ENCODE results near the gene SAP30BP. TPM values are rescaled to one million over a fixed set of nuclear protein-coding genes. Genes with fewer than 3 reads are reported as not detected.

Gene SAP30BP
- total and polyA plus RNA-seq, 10 of the 15 experiments (the other 5 are each of a cell fraction or from before 2014, with no cell fraction given) = 57.9 to 166 (median 94.5) TPM

DNA sequence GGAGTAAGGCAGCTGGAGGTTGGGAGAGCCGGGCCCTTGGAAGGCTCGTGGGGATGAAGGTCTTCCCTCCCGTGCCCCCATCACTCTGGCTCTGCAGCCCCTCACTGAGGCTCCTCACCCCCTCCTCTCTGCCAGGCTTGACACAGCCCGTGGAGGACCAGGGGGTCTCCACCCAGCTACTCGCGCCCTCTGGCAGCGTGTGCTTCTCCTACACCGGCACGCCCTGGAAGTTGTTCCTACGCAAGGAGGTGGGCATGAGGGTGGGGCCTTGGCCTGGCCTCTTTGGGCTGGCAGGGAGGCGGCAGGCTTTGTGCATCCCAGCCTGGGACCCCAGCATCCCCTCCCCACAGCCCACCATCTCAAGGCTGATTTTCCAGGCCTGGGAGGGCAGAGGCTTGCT lies 49.5 kb upstream of the SAP30BP start:
- Histone ChIP-seq H3K9ac (ENCODE audit: control insufficient read depth, insufficient read depth, low read length) (no peak overlapping the region), H3K4me2 (ENCODE audit: control insufficient read depth, insufficient read depth) (no peak overlapping the region), H3K79me2 (ENCODE audit: control insufficient read depth, insufficient read depth, low read length) (no peaks in the 10 kb centered on the region), H4K20me1 (ENCODE audit: control insufficient read depth, insufficient read depth) (no peaks in the 10 kb centered on the region), H3K27ac (ENCODE audit: control insufficient read depth, insufficient read depth) (no peak overlapping the region), H3K36me3 (ENCODE audit: control insufficient read depth in 2 of 2, insufficient read depth in 2 of 2, low read length in 1 of 2) (no peaks in the 10 kb centered on the region), H3K9me3 (replicated peaks; ENCODE audit: control insufficient read depth, insufficient read depth, low read length) (no peaks in the 10 kb centered on the region), H3K4me3 (no peak overlapping the region), H3K4me1 (ENCODE audit: control insufficient read depth, insufficient read depth, low read length) (no peaks in the 10 kb centered on the region), H3K27me3 (replicated peaks in 1 of 2; ENCODE audit: control insufficient read depth in 2 of 2, insufficient read depth in 2 of 2, low read length in 1 of 2) (no peaks in the 10 kb centered on the region), H2AFZ (ENCODE audit: control insufficient read depth, low read depth, low read length) (no peak overlapping the region)
- CTCF ChIA-PET = interaction anchor here (1.2 to 2.2 kb wide), 4 partner anchors 14 to 132 kb away, joined by 4 to 11 read pairs (median 10); partner anchors contain the start of gene SMIM5
- SMC1A ChIA-PET (ENCODE audit: uncharacterized antibody, unreplicated experiment) = no interaction called here
- 60% methylated on average over 11 of the region's 11 CpGs for WGBS (ENCODE audit: insufficient coverage, insufficient replicate concordance, low lambda C conversion rate, missing lambda C conversion rate)
- BruUV-seq (replicated peaks) = no TSS peak
- POLR2A ChIA-PET = no interaction called here
- in situ Hi-C loops (cut with MboI) = no loop called here
- TF ChIP-seq NR2C2 (IDR thresholded peaks at IDR 0.05; ENCODE audit: borderline replicate concordance, control insufficient read depth, insufficient read length, low read depth) (no peak), SUZ12 (IDR thresholded peaks at IDR 0.05; ENCODE audit: unreplicated experiment) (no peak), HCFC1 (IDR thresholded peaks at IDR 0.05; ENCODE audit: low read length) (no peak), TCF7 (IDR thresholded peaks at IDR 0.05; ENCODE audit: borderline replicate concordance) (no peak), RUNX3 (IDR thresholded peaks at IDR 0.05; ENCODE audit: low read length) (no peak), NR2C1 (IDR thresholded peaks at IDR 0.05) (no peak), MTA2 (IDR thresholded peaks at IDR 0.05; ENCODE audit: low read depth) (no peak), NFXL1 (IDR thresholded peaks at IDR 0.05; ENCODE audit: borderline replicate concordance) (no peak), TBL1XR1 (IDR thresholded peaks at IDR 0.05; ENCODE audit: low read depth, low read length) (no peak), BRCA1 (IDR thresholded peaks at IDR 0.05; ENCODE audit: low read depth, low read length) (no peak)
- TF ChIP-seq, protein P1, sequence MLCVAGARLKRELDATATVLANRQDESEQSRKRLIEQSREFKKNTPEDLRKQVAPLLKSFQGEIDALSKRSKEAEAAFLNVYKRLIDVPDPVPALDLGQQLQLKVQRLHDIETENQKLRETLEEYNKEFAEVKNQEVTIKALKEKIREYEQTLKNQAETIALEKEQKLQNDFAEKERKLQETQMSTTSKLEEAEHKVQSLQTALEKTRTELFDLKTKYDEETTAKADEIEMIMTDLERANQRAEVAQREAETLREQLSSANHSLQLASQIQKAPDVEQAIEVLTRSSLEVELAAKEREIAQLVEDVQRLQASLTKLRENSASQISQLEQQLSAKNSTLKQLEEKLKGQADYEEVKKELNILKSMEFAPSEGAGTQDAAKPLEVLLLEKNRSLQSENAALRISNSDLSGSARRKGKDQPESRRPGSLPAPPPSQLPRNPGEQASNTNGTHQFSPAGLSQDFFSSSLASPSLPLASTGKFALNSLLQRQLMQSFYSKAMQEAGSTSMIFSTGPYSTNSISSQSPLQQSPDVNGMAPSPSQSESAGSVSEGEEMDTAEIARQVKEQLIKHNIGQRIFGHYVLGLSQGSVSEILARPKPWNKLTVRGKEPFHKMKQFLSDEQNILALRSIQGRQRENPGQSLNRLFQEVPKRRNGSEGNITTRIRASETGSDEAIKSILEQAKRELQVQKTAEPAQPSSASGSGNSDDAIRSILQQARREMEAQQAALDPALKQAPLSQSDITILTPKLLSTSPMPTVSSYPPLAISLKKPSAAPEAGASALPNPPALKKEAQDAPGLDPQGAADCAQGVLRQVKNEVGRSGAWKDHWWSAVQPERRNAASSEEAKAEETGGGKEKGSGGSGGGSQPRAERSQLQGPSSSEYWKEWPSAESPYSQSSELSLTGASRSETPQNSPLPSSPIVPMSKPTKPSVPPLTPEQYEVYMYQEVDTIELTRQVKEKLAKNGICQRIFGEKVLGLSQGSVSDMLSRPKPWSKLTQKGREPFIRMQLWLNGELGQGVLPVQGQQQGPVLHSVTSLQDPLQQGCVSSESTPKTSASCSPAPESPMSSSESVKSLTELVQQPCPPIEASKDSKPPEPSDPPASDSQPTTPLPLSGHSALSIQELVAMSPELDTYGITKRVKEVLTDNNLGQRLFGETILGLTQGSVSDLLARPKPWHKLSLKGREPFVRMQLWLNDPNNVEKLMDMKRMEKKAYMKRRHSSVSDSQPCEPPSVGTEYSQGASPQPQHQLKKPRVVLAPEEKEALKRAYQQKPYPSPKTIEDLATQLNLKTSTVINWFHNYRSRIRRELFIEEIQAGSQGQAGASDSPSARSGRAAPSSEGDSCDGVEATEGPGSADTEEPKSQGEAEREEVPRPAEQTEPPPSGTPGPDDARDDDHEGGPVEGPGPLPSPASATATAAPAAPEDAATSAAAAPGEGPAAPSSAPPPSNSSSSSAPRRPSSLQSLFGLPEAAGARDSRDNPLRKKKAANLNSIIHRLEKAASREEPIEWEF (IDR thresholded peaks at IDR 0.05; ENCODE audit: insufficient replicate concordance, low read depth, low read length) = no peak
- TF ChIP-seq, protein P2, sequence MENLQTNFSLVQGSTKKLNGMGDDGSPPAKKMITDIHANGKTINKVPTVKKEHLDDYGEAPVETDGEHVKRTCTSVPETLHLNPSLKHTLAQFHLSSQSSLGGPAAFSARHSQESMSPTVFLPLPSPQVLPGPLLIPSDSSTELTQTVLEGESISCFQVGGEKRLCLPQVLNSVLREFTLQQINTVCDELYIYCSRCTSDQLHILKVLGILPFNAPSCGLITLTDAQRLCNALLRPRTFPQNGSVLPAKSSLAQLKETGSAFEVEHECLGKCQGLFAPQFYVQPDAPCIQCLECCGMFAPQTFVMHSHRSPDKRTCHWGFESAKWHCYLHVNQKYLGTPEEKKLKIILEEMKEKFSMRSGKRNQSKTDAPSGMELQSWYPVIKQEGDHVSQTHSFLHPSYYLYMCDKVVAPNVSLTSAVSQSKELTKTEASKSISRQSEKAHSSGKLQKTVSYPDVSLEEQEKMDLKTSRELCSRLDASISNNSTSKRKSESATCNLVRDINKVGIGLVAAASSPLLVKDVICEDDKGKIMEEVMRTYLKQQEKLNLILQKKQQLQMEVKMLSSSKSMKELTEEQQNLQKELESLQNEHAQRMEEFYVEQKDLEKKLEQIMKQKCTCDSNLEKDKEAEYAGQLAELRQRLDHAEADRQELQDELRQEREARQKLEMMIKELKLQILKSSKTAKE (IDR thresholded peaks at IDR 0.05; ENCODE audit: low read depth, poor library complexity, severe bottlenecking) = no peak
- ATAC-seq (no peak), DNase-seq (ENCODE audit: low read depth, low spot score) (no peak), FAIRE-seq (no peak)
- RAD21 ChIA-PET (ENCODE audit: unreplicated experiment) = no interaction called here
- intact Hi-C loops (cut with micrococcal nuclease; ENCODE audit: unreplicated experiment) = no loop called here
